HG03060 (cell line): Measurements from ENCODE around the gene BATF.

ENCODE experiments used
- ATAC-seq: cut with Tn5 transposase; IDR thresholded peaks from one replicate; pipeline ENCODE4 v1.9.1; 2021; ENCODE audit warnings: low read depth, moderate number of reproducible peaks; ENCODE audit not compliant: unreplicated experiment

The BATF gene

GRCh38 chr14:75591987-75592575 lies 69.8 kb downstream of the BATF start:
- ATAC-seq: no peak

- ATAC-seq: no peak
These were observed 73.0 kb downstream of the BATF start for GRCh38 chr14:75595226-75595625.
